Gastroesophageal sphincter (tissue), 4 donors: ENCODE data around the gene TRDMT1. TPM values are rescaled to one million over a fixed set of nuclear protein-coding genes. Genes with fewer than 3 reads are reported as not detected.

ENCODE experiments used
- ATAC-seq: fragments of 150-250 bp; one replicate; pipeline ENCODE4 v1.9.1; 2016; ENCODE audit warnings: mild to moderate bottlenecking, moderate library complexity
- H3K27ac ChIP-seq, 4 donors: fragments of 200-600 bp; sonication (generic) in 3 of 4; 1 replicate in 3 of 4; 2 replicates in 1 of 4; pipeline ENCODE4 v1.5.1; 2016 to 2019
- H3K27me3 ChIP-seq: fragments of 200-600 bp; sonication (generic); one replicate; pipeline ENCODE4 v1.5.1; 2019
- H3K36me3 ChIP-seq, 2 donors: fragments of 200-600 bp; sonication (generic); one replicate each; pipeline ENCODE4 v1.5.1; 2019; ENCODE audit warnings: control low read depth in 1 of 2
- H3K4me1 ChIP-seq, 3 donors: fragments of 200-600 bp; sonication (generic); 1 replicate in 2 of 3; 2 replicates in 1 of 3; pipeline ENCODE4 v1.5.1; 2016 to 2019; ENCODE audit warnings: control low read depth in 2 of 3
- H3K4me3 ChIP-seq, 2 donors: fragments of 200-600 bp; sonication (generic); one replicate each; pipeline ENCODE4 v1.5.1; 2019; ENCODE audit warnings: mild to moderate bottlenecking in 1 of 2, moderate library complexity in 1 of 2
- H3K9me3 ChIP-seq, 3 donors: fragments of 200-600 bp; sonication (generic); one replicate each; pipeline ENCODE4 v1.5.1; 2017 to 2019; ENCODE audit warnings: control low read depth in 2 of 3
- EP300 ChIP-seq: sonication (generic); formaldehyde crosslinking; IDR thresholded peaks from one replicate; pipeline ENCODE4 v1.6.1; 2017; ENCODE audit warnings: antibody characterized with exemption, mild to moderate bottlenecking
- POLR2A ChIP-seq, 2 donors: fragments of 450-650 bp; IDR thresholded peaks; one replicate each; pipeline ENCODE4 v1.6.1; 2017; ENCODE audit warnings: antibody characterized with exemption in 2 of 2, mild to moderate bottlenecking in 2 of 2, moderate library complexity in 1 of 2
- POLR2AphosphoS5 ChIP-seq: sonication (generic); formaldehyde crosslinking; IDR thresholded peaks from one replicate; pipeline ENCODE4 v1.6.1; 2017; ENCODE audit warnings: antibody characterized with exemption
- WGBS, 2 donors: methylation state at CpG; one replicate each; pipeline ENCODE4 v1.1.5; 2018; ENCODE audit warnings: low coverage in 1 of 2; 5-methylcytosine and 5-hydroxymethylcytosine counted together
- total RNA-seq, 4 donors: library from RNA; depleted of rRNA; stranded (reverse); fragments of >200 nt; gene quantifications; one replicate each; pipeline ENCODE4 v1.1.0, GENCODE V29; 2016
- TF ChIP-seq, protein P1 (sequence below), 4 experiments: fragments of 200-600 bp in 2 of 4; fragments of 450-650 bp in 2 of 4; sonication (generic) in 1 of 4; IDR thresholded peaks; one replicate each; pipeline ENCODE4 v1.5.1; 2017 to 2019; ENCODE audit warnings: antibody characterized with exemption in 4 of 4, mild to moderate bottlenecking in 2 of 4, moderate library complexity in 2 of 4

The TRDMT1 gene
- total RNA-seq, 4 donors from 2014 or later = 4.5 to 6.4 (median 5.3) TPM

DNA sequence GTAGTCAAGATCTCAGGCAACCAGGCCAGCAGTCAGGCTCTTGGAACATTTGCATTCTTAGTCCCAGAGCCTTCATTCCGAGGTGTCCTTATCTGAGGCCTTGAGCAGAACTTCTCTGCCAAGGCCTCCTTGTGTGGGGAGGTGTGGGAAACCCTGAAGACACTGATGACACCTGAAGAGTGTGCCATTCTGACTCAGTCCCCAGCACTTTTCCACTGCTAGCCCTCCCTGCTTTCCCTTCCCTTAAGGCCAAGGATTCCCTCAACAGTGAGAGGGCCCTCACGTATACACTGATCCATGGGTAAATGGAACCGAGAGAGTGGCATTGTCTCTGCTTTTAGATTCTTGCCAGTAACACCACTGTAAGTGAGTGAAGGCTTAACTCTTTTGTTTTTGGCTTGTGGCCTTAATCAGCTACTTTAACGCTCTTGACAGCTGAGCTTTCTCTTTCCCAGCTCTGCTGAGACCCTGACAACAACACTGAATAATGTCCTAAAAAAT lies 30.3 kb downstream of the TRDMT1 start:
- Histone ChIP-seq H3K4me3 (no peak overlapping the region), H3K27me3 (no peaks in the 10 kb centered on the region), H3K27ac (no peak overlapping the region), H3K9me3 (no peaks in the 10 kb centered on the region), H3K36me3 (no peaks in the 10 kb centered on the region), H3K4me1 (no peaks in the 10 kb centered on the region)
- no peak for ATAC-seq
- TF ChIP-seq POLR2A (IDR thresholded peaks at IDR 0.05) = no peak
- WGBS, 2 donors = 79 to 80% methylated on average over 2 to 4 of the region's 4 CpGs

DNA sequence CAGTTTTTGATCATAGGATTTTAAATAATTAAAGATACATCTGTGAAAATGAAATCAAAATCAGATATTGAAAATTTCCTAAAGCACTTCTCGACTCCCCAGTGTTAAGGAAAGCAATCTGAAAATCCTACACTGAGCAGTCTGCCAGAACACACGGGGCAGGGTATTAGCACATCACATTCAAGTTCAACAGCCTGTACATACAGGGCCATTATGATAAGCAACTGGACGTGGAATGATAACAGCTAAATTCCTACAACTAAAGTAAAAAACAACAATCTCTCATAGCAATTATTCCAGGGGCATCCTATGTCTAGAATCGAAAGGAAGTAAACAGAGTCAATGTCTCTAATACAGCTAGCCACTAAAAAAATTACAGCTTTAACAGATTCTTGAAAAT lies 31.7 kb downstream of the TRDMT1 start:
- Histone ChIP-seq H3K9me3 (no peaks in the 10 kb centered on the region), H3K4me3 (no peak overlapping the region), H3K27ac (no peak overlapping the region), H3K27me3 (no peaks in the 10 kb centered on the region), H3K4me1 (no peaks in the 10 kb centered on the region), H3K36me3 (no peaks in the 10 kb centered on the region)
- ATAC-seq = no peak
- TF ChIP-seq POLR2AphosphoS5 (no peak), POLR2A (IDR thresholded peaks at IDR 0.05) (no peak), EP300 (no peak)
- TF ChIP-seq, protein P1, sequence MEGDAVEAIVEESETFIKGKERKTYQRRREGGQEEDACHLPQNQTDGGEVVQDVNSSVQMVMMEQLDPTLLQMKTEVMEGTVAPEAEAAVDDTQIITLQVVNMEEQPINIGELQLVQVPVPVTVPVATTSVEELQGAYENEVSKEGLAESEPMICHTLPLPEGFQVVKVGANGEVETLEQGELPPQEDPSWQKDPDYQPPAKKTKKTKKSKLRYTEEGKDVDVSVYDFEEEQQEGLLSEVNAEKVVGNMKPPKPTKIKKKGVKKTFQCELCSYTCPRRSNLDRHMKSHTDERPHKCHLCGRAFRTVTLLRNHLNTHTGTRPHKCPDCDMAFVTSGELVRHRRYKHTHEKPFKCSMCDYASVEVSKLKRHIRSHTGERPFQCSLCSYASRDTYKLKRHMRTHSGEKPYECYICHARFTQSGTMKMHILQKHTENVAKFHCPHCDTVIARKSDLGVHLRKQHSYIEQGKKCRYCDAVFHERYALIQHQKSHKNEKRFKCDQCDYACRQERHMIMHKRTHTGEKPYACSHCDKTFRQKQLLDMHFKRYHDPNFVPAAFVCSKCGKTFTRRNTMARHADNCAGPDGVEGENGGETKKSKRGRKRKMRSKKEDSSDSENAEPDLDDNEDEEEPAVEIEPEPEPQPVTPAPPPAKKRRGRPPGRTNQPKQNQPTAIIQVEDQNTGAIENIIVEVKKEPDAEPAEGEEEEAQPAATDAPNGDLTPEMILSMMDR (IDR thresholded peaks at IDR 0.05) = no peak
- WGBS, 2 donors = 72 to 79% methylated on average over 4 of the region's 4 CpGs

DNA sequence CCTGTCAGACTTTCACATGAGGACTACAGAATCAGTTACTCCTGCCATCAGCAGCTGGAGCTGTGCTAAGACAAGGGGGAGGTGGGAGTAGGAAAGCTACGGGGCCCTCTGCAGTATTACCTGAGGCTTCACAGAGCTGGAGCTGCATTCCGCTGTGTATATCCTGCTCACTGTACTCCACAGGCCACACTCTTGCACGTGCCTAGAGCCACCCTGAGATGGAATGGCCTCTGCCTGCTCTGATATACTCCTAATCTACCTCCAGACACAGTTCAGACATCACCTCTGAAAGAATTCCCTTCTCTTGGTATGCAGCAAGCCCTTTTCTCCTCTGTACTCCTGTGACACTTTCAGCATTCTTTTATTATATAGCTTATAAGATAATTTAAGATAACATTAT lies 34.8 kb downstream of the TRDMT1 start:
- 78 to 81% methylated on average over 3 of the region's 3 CpGs for WGBS, 2 donors

DNA sequence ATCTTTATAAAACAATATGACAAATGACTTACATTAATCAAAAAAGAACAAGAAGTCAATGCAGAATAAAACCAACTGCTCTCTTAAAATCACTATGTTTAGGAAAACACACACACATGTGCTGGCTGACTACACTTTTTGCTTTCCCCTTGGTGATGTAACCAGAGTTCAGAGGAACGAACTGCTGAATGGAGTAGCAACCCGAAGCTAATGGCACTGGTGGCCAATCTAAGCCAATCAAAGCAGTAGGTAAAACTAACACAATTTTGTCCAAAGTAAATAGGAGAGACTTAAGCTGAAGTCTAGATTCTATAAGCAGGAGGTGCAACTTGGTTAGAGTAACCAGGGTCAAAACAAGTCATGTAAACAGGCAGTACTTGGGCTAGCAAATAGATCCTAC lies 38.6 kb downstream of the TRDMT1 start:
- TF ChIP-seq, protein P1 (IDR thresholded peaks at IDR 0.05) = no peak
- no peak for TF ChIP-seq POLR2A (IDR thresholded peaks at IDR 0.05)
- TF ChIP-seq EP300 = no peak
- no peak for TF ChIP-seq POLR2AphosphoS5
- Histone ChIP-seq H3K36me3 (no peaks in the 10 kb centered on the region), H3K9me3 (no peaks in the 10 kb centered on the region), H3K4me3 (no peak overlapping the region), H3K27ac (no peak overlapping the region), H3K27me3 (no peaks in the 10 kb centered on the region), H3K4me1 (no peaks in the 10 kb centered on the region)
- ATAC-seq = no peak
- WGBS, 2 donors = 86 to 87% methylated on average over 2 of the region's 2 CpGs

More for the DNA sequence above, 34.8 kb downstream of the TRDMT1 start:
- Histone ChIP-seq H3K4me1 (no peaks in the 10 kb centered on the region), H3K27ac (no peak overlapping the region), H3K36me3 (no peaks in the 10 kb centered on the region), H3K4me3 (no peak overlapping the region), H3K9me3 (no peaks in the 10 kb centered on the region), H3K27me3 (no peaks in the 10 kb centered on the region)
- TF ChIP-seq POLR2AphosphoS5 = no peak
- no peak for TF ChIP-seq EP300
- TF ChIP-seq POLR2A (IDR thresholded peaks at IDR 0.05) = no peak
- TF ChIP-seq, protein P1 (IDR thresholded peaks at IDR 0.05) = no peak
- no peak for ATAC-seq

DNA sequence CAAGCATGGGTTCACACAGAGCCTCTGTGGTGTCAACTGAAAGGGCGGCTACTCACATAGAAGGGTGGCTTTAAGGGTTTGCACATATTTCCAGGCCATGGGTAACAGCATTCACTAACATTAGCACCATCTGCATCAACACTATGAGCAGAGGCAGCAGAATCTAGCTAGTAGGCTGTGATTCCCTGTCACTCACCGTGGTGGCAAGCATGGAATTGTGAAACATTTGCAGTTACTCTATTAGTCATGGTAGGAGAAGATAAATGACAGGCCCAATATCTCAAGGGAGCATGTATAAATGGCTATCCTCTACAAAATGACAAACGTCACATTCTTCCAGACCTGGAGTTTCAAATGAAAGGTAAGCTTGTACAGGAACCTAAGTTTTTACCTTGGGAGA lies 39.7 kb downstream of the TRDMT1 start:
- H3K36me3 ChIP-seq = no peaks in the 10 kb centered on the region
- no peaks in the 10 kb centered on the region for H3K27me3 ChIP-seq
- no peak overlapping the region for H3K4me3 ChIP-seq
- no peak for ATAC-seq
- no peaks in the 10 kb centered on the region for H3K4me1 ChIP-seq
- no peaks in the 10 kb centered on the region for H3K9me3 ChIP-seq
- 62 to 67% methylated on average over 3 of the region's 3 CpGs for WGBS, 2 donors
- TF ChIP-seq, protein P1 (IDR thresholded peaks at IDR 0.05) = no peak
- TF ChIP-seq POLR2A (IDR thresholded peaks at IDR 0.05) (no peak), EP300 (no peak), POLR2AphosphoS5 (no peak)
- H3K27ac ChIP-seq = no peak overlapping the region
